Testis (tissue), 3 donors: Measurements from ENCODE around the gene RETN. TPM values are rescaled to one million over a fixed set of nuclear protein-coding genes. Genes with fewer than 3 reads are reported as not detected.

Experiments used
- DNase-seq: peaks from one replicate; pipeline ENCODE4 v3.0.0-alpha.2; 2019
- H3K27ac ChIP-seq, 2 donors: fragments of 200-600 bp; sonication (generic); one replicate each; pipeline ENCODE4 v1.5.1; 2019
- H3K27me3 ChIP-seq: fragments of 200-600 bp; sonication (generic); one replicate; pipeline ENCODE4 v1.5.1; 2019
- H3K36me3 ChIP-seq: fragments of 200-600 bp; sonication (generic); one replicate; pipeline ENCODE4 v1.5.1; 2017; ENCODE audit warnings: low read depth; ENCODE audit errors: missing control alignments
- H3K4me1 ChIP-seq: fragments of 200-600 bp; sonication (generic); one replicate; pipeline ENCODE4 v1.5.1; 2019
- H3K4me3 ChIP-seq, 2 donors: fragments of 200-600 bp; sonication (generic); one replicate each; pipeline ENCODE4 v1.5.1; 2017 to 2019
- H3K9me3 ChIP-seq: fragments of 200-600 bp; sonication (generic); one replicate; pipeline ENCODE4 v1.5.1; 2017
- CTCF ChIP-seq, 3 experiments: fragments of 450-650 bp in 2 of 3; fragments of 200-600 bp in 1 of 3; sonication (generic) in 1 of 3; IDR thresholded peaks; one replicate each; pipeline ENCODE4 v1.5.1; 2016 to 2019; ENCODE audit warnings: antibody characterized with exemption in 3 of 3, mild to moderate bottlenecking in 2 of 3, moderate library complexity in 1 of 3
- POLR2A ChIP-seq: fragments of 450-650 bp; IDR thresholded peaks from one replicate; pipeline ENCODE4 v1.6.1; 2017; ENCODE audit warnings: antibody characterized with exemption, mild to moderate bottlenecking, moderate library complexity
- WGBS, 2 donors: methylation state at CpG; one replicate each; pipeline ENCODE4 v1.1.5; 2018; 5-methylcytosine and 5-hydroxymethylcytosine counted together
- intact Hi-C: fragments of 100-400 bp; cut with DNase I; formaldehyde crosslinking; loops from one replicate; pipeline ENCODE4 v1.15.1; 2023; ENCODE audit warnings: low total_unique reads
- polyA plus RNA-seq: library from polyadenylated mRNA; stranded (reverse); fragments of 350-450 nt; fragmentation: Illumina TruSeq; extraction: RNeasy Lipid Tissue Mini Kit (QIAGEN cat#74804); gene quantifications from one replicate; pipeline ENCODE4 v1.2.3, GENCODE V29; 2014; ENCODE audit warnings: low read depth, low replicate concordance; ENCODE audit not compliant: insufficient read depth
- total RNA-seq, 2 donors: library from RNA; depleted of rRNA; stranded (reverse); fragments of >200 nt; gene quantifications; one replicate each; pipeline ENCODE4 v1.2.3, GENCODE V29; 2016

RETN gene
- total and polyA plus RNA-seq, 3 donors from 2014 or later = 1.9 TPM; not detected in 2

- H3K9me3 ChIP-seq = no peaks in the 10 kb centered on the region
- TF ChIP-seq POLR2A (no peak), CTCF (IDR thresholded peaks at IDR 0.05) (no peak)
- no peak within 1 kb of the TSS for H3K27ac ChIP-seq
- no peaks in the 10 kb centered on the region for H3K36me3 ChIP-seq
- no peak within 1 kb of the TSS for H3K4me3 ChIP-seq
- WGBS, 2 donors = 39 to 60% methylated on average over 1 to 2 of the region's 2 CpGs
- peaks cover 11% of the 10 kb centered on the region for H3K4me1 ChIP-seq
- DNase-seq = no peak
- H3K27me3 ChIP-seq = no peaks in the 10 kb centered on the region
- intact Hi-C loops = no loop called here
Observed at GRCh38 chr19:7633698-7634097, 35.2 kb upstream of the RETN start, which contains the start of gene PCP2. Gene PCP2, minus strand, starts transcription at chr19:7633719. Its CDS starts 262 bp downstream, at chr19:7633457.

GRCh38 chr19:7635670-7636069 is 33.2 kb upstream of the RETN start:
- H3K4me3 ChIP-seq = no peak overlapping the region
- H3K36me3 ChIP-seq = no peaks in the 10 kb centered on the region
- H3K4me1 ChIP-seq = peaks cover 2% of the 10 kb centered on the region
- H3K9me3 ChIP-seq = no peaks in the 10 kb centered on the region
- no peak for TF ChIP-seq POLR2A
- TF ChIP-seq CTCF (IDR thresholded peaks at IDR 0.05) = no peak
- H3K27ac ChIP-seq = no peak overlapping the region
- no peaks in the 10 kb centered on the region for H3K27me3 ChIP-seq
- intact Hi-C loops = no loop called here
- DNase-seq = no peak
- 47 to 60% methylated on average over 6 of the region's 6 CpGs for WGBS, 2 donors

- intact Hi-C loops = no loop called here
- peak overlapping the region; percentile 53 to 66 for H3K4me3 ChIP-seq
Observed at GRCh38 chr19:7636317-7636690, 32.5 kb upstream of the RETN start.

GRCh38 chr19:7636691-7637373 is 32.0 kb upstream of the RETN start, which contains the start of gene STXBP2:
Gene STXBP2, plus strand, starts transcription at chr19:7637110. Its CDS starts 40 bp downstream, at chr19:7637150.
- H3K27me3 ChIP-seq = no peaks in the 10 kb centered on the region
- WGBS, 2 donors = 0 to 5% methylated on average over 1 to 57 of the region's 61 CpGs
- H3K9me3 ChIP-seq = no peaks in the 10 kb centered on the region

More at GRCh38 chr19:7636317-7636690, 32.5 kb upstream of the RETN start:
- DNase-seq = no peak
- H3K36me3 ChIP-seq = no peaks in the 10 kb centered on the region
- H3K4me1 ChIP-seq = no peaks in the 10 kb centered on the region
- H3K27me3 ChIP-seq = no peaks in the 10 kb centered on the region
- TF ChIP-seq POLR2A (no peak), CTCF (IDR thresholded peaks at IDR 0.05) (no peak)
- no peak overlapping the region for H3K27ac ChIP-seq
- no peaks in the 10 kb centered on the region for H3K9me3 ChIP-seq
- WGBS, 2 donors = 59 to 62% methylated on average over 3 to 16 of the region's 16 CpGs

More at GRCh38 chr19:7636691-7637373, 32.0 kb upstream of the RETN start, which contains the start of gene STXBP2:
- Histone ChIP-seq H3K4me1 (no peaks in the 10 kb centered on the region), H3K36me3 (no peaks in the 10 kb centered on the region), H3K4me3 (peak within 1 kb of the TSS; percentile 53 to 66), H3K27ac (peak within 1 kb of the TSS; percentile 47 to 82)
- intact Hi-C loops = no loop called here
- peak; percentile 86 for DNase-seq
- no peak for TF ChIP-seq POLR2A
- no peak for TF ChIP-seq CTCF (IDR thresholded peaks at IDR 0.05)
